Prostate gland (tissue), 2 donors: ENCODE data around the gene PSMD10. TPM values are rescaled to one million over a fixed set of nuclear protein-coding genes. Genes with fewer than 3 reads are reported as not detected.

Experiments
- DNase-seq: peaks from one replicate; pipeline ENCODE4 v3.0.0-alpha.2; 2019; ENCODE audit warnings: low spot score
- H3K27ac ChIP-seq, 2 donors: fragments of 200-600 bp; sonication (generic); 2 replicates each; pipeline ENCODE4 v1.5.1; 2017 to 2019
- H3K27me3 ChIP-seq: fragments of 200-600 bp; sonication (generic); replicated peaks from 2 replicates; pipeline ENCODE4 v1.5.1; 2019; ENCODE audit not compliant: insufficient read depth
- H3K36me3 ChIP-seq, 2 donors: fragments of 200-600 bp; sonication (generic); 1 replicate in 1 of 2; 2 replicates in 1 of 2; pipeline versions ENCODE4 v1.5.1 to v1.8.1; 2017 to 2019
- H3K4me1 ChIP-seq: fragments of 200-600 bp; sonication (generic); replicated peaks from 2 replicates; pipeline ENCODE4 v1.5.1; 2019
- H3K4me3 ChIP-seq, 2 donors: fragments of 200-600 bp; sonication (generic); 2 replicates each; pipeline ENCODE4 v1.5.1; 2017 to 2019
- H3K9me3 ChIP-seq: fragments of 200-600 bp; sonication (generic); 2 replicates; pipeline ENCODE4 v1.5.1; 2017
- POLR2A ChIP-seq: fragments of 450-650 bp; IDR thresholded peaks from one replicate; pipeline ENCODE4 v1.6.1; 2016; ENCODE audit warnings: antibody characterized with exemption, mild to moderate bottlenecking
- POLR2AphosphoS5 ChIP-seq: sonication (generic); formaldehyde crosslinking; IDR thresholded peaks from one replicate; pipeline ENCODE4 v1.6.1; 2017; ENCODE audit warnings: antibody characterized with exemption
- WGBS: methylation state at CpG from one replicate; pipeline ENCODE4 v1.1.5; 2018; 5-methylcytosine and 5-hydroxymethylcytosine counted together
- intact Hi-C: fragments of 100-400 bp; cut with DNase I; formaldehyde crosslinking; loops from one replicate; pipeline ENCODE4 v1.14.2; 2022
- total RNA-seq, 2 donors: library from RNA; depleted of rRNA; stranded (reverse); fragments of >200 nt; gene quantifications; one replicate each; pipeline ENCODE4 v1.1.0, GENCODE V29; 2016
- TF ChIP-seq, protein P1 (sequence below), 4 experiments: fragments of 200-600 bp in 2 of 4; fragments of 450-650 bp in 2 of 4; sonication (generic) in 2 of 4; IDR thresholded peaks; 1 replicate in 3 of 4; 2 replicates in 1 of 4; pipeline ENCODE4 v1.5.1; 2016 to 2019; ENCODE audit warnings: antibody characterized with exemption in 4 of 4, mild to moderate bottlenecking in 2 of 4, moderate library complexity in 2 of 4

Gene PSMD10
- total RNA-seq, 2 donors from 2014 or later: 41.2 to 55.7 TPM

DNA sequence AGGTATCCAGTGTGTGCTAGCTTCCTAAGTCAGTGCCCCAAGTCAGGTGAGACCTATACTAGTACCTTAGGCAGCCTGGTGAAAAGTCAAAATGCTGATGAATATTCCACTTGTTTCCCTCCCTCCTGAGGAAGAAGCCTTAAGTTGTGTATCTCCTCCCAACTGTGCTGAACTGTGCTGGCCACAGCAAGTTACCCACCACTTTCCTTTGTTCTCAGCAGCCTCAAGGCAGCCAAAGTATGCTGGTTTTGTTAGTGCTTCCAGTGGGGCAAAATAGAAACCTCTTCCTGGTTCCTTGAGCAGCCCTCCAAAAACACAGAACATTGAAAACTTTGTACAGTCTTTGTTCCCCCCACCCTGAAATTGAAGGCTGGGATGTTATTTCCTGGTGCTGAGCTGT is 14.1 kb upstream of the PSMD10 start:
- no peaks in the 10 kb centered on the region for H3K36me3 ChIP-seq
- H3K9me3 ChIP-seq: no peaks in the 10 kb centered on the region
- intact Hi-C loops: no loop called here
- no peaks in the 10 kb centered on the region for H3K4me1 ChIP-seq
- DNase-seq: no peak
- H3K27me3 ChIP-seq: no peaks in the 10 kb centered on the region
- no peak overlapping the region for H3K27ac ChIP-seq
- no peak for TF ChIP-seq POLR2AphosphoS5
- TF ChIP-seq, protein P1, sequence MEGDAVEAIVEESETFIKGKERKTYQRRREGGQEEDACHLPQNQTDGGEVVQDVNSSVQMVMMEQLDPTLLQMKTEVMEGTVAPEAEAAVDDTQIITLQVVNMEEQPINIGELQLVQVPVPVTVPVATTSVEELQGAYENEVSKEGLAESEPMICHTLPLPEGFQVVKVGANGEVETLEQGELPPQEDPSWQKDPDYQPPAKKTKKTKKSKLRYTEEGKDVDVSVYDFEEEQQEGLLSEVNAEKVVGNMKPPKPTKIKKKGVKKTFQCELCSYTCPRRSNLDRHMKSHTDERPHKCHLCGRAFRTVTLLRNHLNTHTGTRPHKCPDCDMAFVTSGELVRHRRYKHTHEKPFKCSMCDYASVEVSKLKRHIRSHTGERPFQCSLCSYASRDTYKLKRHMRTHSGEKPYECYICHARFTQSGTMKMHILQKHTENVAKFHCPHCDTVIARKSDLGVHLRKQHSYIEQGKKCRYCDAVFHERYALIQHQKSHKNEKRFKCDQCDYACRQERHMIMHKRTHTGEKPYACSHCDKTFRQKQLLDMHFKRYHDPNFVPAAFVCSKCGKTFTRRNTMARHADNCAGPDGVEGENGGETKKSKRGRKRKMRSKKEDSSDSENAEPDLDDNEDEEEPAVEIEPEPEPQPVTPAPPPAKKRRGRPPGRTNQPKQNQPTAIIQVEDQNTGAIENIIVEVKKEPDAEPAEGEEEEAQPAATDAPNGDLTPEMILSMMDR (IDR thresholded peaks at IDR 0.05): no peak
- no peak for TF ChIP-seq POLR2A
- H3K4me3 ChIP-seq: no peak overlapping the region

DNA sequence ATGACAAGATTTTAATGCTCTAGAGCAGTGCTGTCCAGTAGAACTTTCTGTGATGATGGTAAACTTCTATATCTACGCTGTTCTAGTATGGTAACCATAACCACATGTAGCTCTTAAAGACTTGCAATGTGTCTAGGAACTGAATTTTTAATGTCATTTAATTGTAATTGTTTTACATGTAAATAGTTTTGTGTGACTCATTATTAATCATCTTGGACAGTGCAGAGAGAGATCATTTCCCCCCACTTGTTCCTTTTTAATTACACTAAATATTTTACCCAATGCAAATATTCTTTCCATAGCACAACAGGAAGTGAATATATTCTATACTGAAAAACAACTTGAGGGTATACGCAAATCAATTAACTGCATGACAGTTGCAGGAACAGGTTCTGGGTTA is 6.0 kb upstream of the PSMD10 start:
- Histone ChIP-seq H3K36me3 (no peaks in the 10 kb centered on the region), H3K9me3 (no peaks in the 10 kb centered on the region), H3K27me3 (no peaks in the 10 kb centered on the region), H3K27ac (no peak overlapping the region), H3K4me1 (no peaks in the 10 kb centered on the region), H3K4me3 (no peak overlapping the region)
- 100% methylated on average over 2 of the region's 2 CpGs for WGBS
- DNase-seq: no peak
- TF ChIP-seq POLR2AphosphoS5 (no peak), POLR2A (no peak)
- TF ChIP-seq, protein P1 (IDR thresholded peaks at IDR 0.05): no peak
- intact Hi-C loops: no loop called here

DNA sequence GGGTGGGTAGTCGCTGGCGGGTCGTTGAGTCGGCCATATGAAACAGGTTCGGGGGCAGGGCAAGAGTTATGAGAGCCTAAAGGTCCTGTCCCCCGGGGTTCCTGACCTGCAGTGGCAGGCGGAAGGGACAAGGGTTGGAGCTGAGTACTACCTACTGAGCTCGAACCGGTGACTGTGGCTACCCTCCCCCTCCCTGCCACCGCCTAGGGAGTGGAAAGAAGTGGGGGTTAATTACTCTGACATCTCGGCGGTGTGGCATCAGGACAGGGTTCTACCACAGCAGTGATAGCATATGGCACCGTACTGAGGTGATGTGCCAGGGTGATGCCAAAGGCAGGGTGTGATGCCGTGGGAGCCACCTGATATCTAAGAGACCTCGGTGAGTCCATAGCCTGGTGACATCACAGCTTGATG is 543 bp upstream of the PSMD10 start:
- H3K27me3 ChIP-seq: no peaks in the 10 kb centered on the region
- peak overlapping the region; percentile 56 to 79 for H3K27ac ChIP-seq
- no peaks in the 10 kb centered on the region for H3K9me3 ChIP-seq
- H3K4me1 ChIP-seq: no peaks in the 10 kb centered on the region
- WGBS: 2% methylated on average over 15 of the region's 15 CpGs
- DNase-seq: no peak
- TF ChIP-seq POLR2AphosphoS5 (no peak), POLR2A (no peak)
- TF ChIP-seq, protein P1 (IDR thresholded peaks at IDR 0.05): no peak
- intact Hi-C loops: no loop called here
- peak overlapping the region; percentile 51 to 52 for H3K4me3 ChIP-seq
- no peaks in the 10 kb centered on the region for H3K36me3 ChIP-seq

DNA sequence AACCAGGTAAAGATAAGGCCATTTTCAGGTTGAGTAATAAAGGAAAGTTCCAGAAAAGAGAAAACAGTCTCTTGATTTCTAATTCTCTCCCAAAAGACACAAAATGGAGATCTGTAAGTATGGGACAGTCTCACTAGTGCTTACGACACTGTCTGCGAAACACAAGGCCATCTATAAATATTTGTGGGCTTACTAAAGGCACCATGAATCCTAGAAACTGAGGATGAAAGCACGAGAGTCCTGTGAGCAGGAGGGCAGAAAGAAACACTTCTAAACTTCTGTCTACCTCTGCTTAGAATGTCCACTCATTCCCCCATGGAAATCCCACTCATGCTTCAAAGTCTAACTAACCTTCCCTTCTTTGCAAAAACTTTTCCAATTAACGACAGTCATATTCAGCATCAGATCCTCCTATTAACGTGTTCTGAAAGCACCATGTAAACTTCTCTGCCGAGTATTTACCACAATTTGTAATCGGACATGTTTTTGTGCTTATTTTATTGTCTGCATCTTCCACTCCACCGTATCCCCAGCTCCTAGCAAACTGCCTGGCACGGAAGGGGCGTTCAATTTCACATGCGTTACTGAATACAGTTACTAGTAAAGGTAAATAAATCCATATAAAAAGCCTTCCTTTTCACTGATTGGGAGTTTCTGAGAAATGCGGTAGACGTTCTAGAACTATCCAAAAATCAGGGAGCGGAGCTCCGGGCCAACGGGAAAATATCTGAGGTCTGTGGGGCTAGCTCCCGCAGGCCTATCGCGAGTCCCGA is 665 bp downstream of the PSMD10 start:
- 2% methylated on average over 15 of the region's 20 CpGs for WGBS
- no peak for DNase-seq
- H3K9me3 ChIP-seq: no peaks in the 10 kb centered on the region
- H3K4me3 ChIP-seq: peak overlapping the region; percentile 51 to 52
- no peaks in the 10 kb centered on the region for H3K36me3 ChIP-seq
- TF ChIP-seq, protein P1 (IDR thresholded peaks at IDR 0.05): no peak
- no peak for TF ChIP-seq POLR2AphosphoS5
- no peak for TF ChIP-seq POLR2A
- no peaks in the 10 kb centered on the region for H3K27me3 ChIP-seq
- H3K27ac ChIP-seq: peak overlapping the region; percentile 79 to 86
- intact Hi-C loops: no loop called here
- no peaks in the 10 kb centered on the region for H3K4me1 ChIP-seq

DNA sequence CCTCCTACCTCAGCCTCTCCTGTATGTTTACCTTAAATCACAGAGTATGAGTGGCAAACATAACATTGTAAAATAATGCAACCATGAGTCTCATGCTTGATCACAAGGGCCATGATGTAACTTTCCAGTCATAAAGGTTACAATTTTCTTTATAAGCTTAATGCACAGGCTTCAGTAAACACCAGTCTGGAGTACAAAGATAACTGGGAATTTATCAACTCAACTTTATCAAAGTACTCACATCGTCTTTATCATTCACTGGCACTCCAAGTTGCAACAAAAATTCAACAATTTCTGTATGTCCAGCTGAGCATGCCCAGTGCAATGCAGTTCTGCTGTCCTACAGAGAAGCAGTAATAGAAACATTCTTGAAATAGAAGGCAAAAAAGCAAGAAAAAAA is 2.8 kb downstream of the PSMD10 start:
- H3K36me3 ChIP-seq: no peaks in the 10 kb centered on the region
- no peaks in the 10 kb centered on the region for H3K9me3 ChIP-seq
- WGBS: 68% methylated on average over 1 of the region's 1 CpG
- no peak overlapping the region for H3K27ac ChIP-seq
- TF ChIP-seq POLR2AphosphoS5 (no peak), POLR2A (no peak)
- TF ChIP-seq, protein P1 (IDR thresholded peaks at IDR 0.05): no peak
- no peak for DNase-seq
- no peak overlapping the region for H3K4me3 ChIP-seq
- intact Hi-C loops: no loop called here
- no peaks in the 10 kb centered on the region for H3K4me1 ChIP-seq
- no peaks in the 10 kb centered on the region for H3K27me3 ChIP-seq
